Naive thymus-derived CD4-positive, alpha-beta T cell (primary cell): Measurements from ENCODE around the gene PSD. TPM values are rescaled to one million over a fixed set of nuclear protein-coding genes. Genes with fewer than 3 reads are reported as not detected.

Source experiments
- ATAC-seq: fragments of 150-1000 bp; cut with Tn5 transposase; 2 replicates; pipeline ENCODE4 v1.10.0; 2021; ENCODE audit warnings: mild to moderate bottlenecking, moderate library complexity
- CTCF ChIA-PET: fragments of 350-600 bp; sonication (Branson Sonifier 250); formaldehyde crosslinking; loops from one replicate; lab custom pipeline; 2021; ENCODE audit warnings: antibody characterized with exemption; lab: Charles Lee
- POLR2A ChIA-PET: fragments of 350-600 bp; sonication (Branson Sonifier 250); formaldehyde crosslinking; loops from one replicate; lab custom pipeline; 2021; ENCODE audit warnings: antibody characterized with exemption, inconsistent platforms; lab: Charles Lee
- DNase-seq, 9 donors: peaks; one replicate each; pipeline versions ENCODE4 v3.0.0 to v3.0.0-alpha.2; 2020 to 2022; ENCODE audit warnings: mixed read lengths in 1 of 9
- H3K27ac ChIP-seq: one replicate; pipeline ENCODE4 v1.7.0; 2013; ENCODE audit warnings: mild to moderate bottlenecking, low read depth, low read length, moderate library complexity
- H3K27me3 ChIP-seq, 2 donors: one replicate each; pipeline ENCODE4 v1.7.0; 2013; ENCODE audit warnings: low read length in 2 of 2, mild to moderate bottlenecking in 2 of 2, moderate library complexity in 2 of 2; ENCODE audit not compliant: control insufficient read depth in 2 of 2, insufficient read depth in 2 of 2
- H3K36me3 ChIP-seq, 3 experiments: 1 replicate in 2 of 3; 2 replicates in 1 of 3; pipeline ENCODE4 v1.7.0; 2013; ENCODE audit warnings: low read length in 3 of 3, mild to moderate bottlenecking in 3 of 3, moderate library complexity in 1 of 3; ENCODE audit not compliant: insufficient read depth in 3 of 3, control insufficient read depth in 2 of 3
- H3K4me1 ChIP-seq, 2 donors: one replicate each; pipeline ENCODE4 v1.7.0; 2013; ENCODE audit warnings: low read length in 2 of 2, mild to moderate bottlenecking in 2 of 2, moderate library complexity in 1 of 2; ENCODE audit not compliant: control insufficient read depth in 2 of 2, insufficient read depth in 2 of 2
- H3K4me3 ChIP-seq: 2 replicates; pipeline ENCODE4 v1.7.0; 2013; ENCODE audit warnings: mild to moderate bottlenecking, low read length
- H3K9me3 ChIP-seq, 3 experiments: 1 replicate in 2 of 3; 2 replicates in 1 of 3; pipeline ENCODE4 v1.7.0; 2013; ENCODE audit warnings: low read length in 3 of 3; ENCODE audit not compliant: control insufficient read depth in 2 of 3
- H3K27ac Mint-ChIP-seq, 9 donors: one replicate each; pipeline ENCODE4 v1.8.0; 2020 to 2022; ENCODE audit warnings: mixed read lengths in 9 of 9, mild to moderate bottlenecking in 8 of 9, moderate library complexity in 5 of 9, inconsistent platforms in 2 of 9
- H3K27me3 Mint-ChIP-seq, 5 donors: one replicate each; pipeline ENCODE4 v1.8.0; 2021 to 2022; ENCODE audit warnings: mixed read lengths in 5 of 5, mild to moderate bottlenecking in 1 of 5
- H3K36me3 Mint-ChIP-seq, 5 donors: one replicate each; pipeline ENCODE4 v1.8.0; 2020 to 2022; ENCODE audit warnings: mixed read lengths in 5 of 5, mild to moderate bottlenecking in 3 of 5, inconsistent platforms in 1 of 5
- H3K4me1 Mint-ChIP-seq, 7 donors: one replicate each; pipeline ENCODE4 v1.8.0; 2020 to 2022; ENCODE audit warnings: mixed read lengths in 7 of 7, mild to moderate bottlenecking in 3 of 7, inconsistent platforms in 1 of 7
- H3K4me3 Mint-ChIP-seq, 10 donors: one replicate each; pipeline ENCODE4 v1.8.0; 2020 to 2022; ENCODE audit warnings: mild to moderate bottlenecking in 10 of 10, mixed read lengths in 10 of 10, moderate library complexity in 6 of 10, inconsistent platforms in 2 of 10
- H3K9me3 Mint-ChIP-seq, 11 donors: one replicate each; pipeline ENCODE4 v1.8.0; 2020 to 2022; ENCODE audit warnings: mixed read lengths in 11 of 11, mild to moderate bottlenecking in 4 of 11, inconsistent platforms in 1 of 11, moderate library complexity in 1 of 11
- intact Hi-C, 2 donors: fragments of 100-400 bp; cut with micrococcal nuclease; formaldehyde crosslinking; loops; one replicate each; pipeline ENCODE4 v1.15.1; 2023
- microRNA-seq: library from miRNA; unstranded; fragments of <30 nt; microRNA quantifications from one replicate; pipeline ENCODE4 v1.2.0, GENCODE V29; 2022; ENCODE audit warnings: borderline microRNAs expressed
- polyA plus RNA-seq, 2 donors: library from polyadenylated mRNA; unstranded; fragments of 300-500 nt; fragmentation: Illumina TruSeq; gene quantifications; one replicate each; pipeline ENCODE4 v1.2.3, GENCODE V29; 2021
- total RNA-seq, 6 experiments: library from RNA in 5 of 6; stranded (reverse) in 5 of 6; gene quantifications; 1 replicate in 5 of 6; 2 replicates in 1 of 6; pipeline ENCODE4 v1.2.3 and lab custom pipeline; 2021 to 2026

PSD gene
- total and polyA plus RNA-seq, 7 experiments from 2014 or later, result 3.5 to 16.9 (median 8.2) TPM

- peaks cover 0 to 3% (median 0%) of the 10 kb centered on the region in 11 donors for H3K9me3 Mint-ChIP-seq
- CTCF ChIA-PET, result interaction anchor here (1.3 to 2.2 kb wide), 2 partner anchors 9 to 129 kb away, joined by 5 to 9 read pairs; no protein-coding TSS in a partner anchor
- H3K4me1 ChIP-seq, result no peaks in the 10 kb centered on the region
- ATAC-seq (no peak), DNase-seq (no peak)
- H3K4me3 ChIP-seq, result no peak overlapping the region
- H3K27ac Mint-ChIP-seq, result no peak overlapping the region
- peaks cover 21 to 90% (median 30%) of the 10 kb centered on the region in 3 experiments for H3K36me3 ChIP-seq
- H3K27me3 Mint-ChIP-seq, result no peaks in the 10 kb centered on the region
- H3K36me3 Mint-ChIP-seq, result peaks cover 27 to 76% (median 41%) of the 10 kb centered on the region in 5 donors
- H3K4me1 Mint-ChIP-seq, result peaks cover 0 to 18% (median 0%) of the 10 kb centered on the region in 7 donors
- H3K27me3 ChIP-seq, result no peaks in the 10 kb centered on the region
- POLR2A ChIA-PET, result no interaction called here
- H3K9me3 ChIP-seq, result no peaks in the 10 kb centered on the region
- no peak overlapping the region for H3K4me3 Mint-ChIP-seq
- H3K27ac ChIP-seq, result no peak overlapping the region
- intact Hi-C loops, result no loop called here
These were observed 59.7 kb downstream of the PSD start for GRCh38 chr10:102358712-102359382.

DNA sequence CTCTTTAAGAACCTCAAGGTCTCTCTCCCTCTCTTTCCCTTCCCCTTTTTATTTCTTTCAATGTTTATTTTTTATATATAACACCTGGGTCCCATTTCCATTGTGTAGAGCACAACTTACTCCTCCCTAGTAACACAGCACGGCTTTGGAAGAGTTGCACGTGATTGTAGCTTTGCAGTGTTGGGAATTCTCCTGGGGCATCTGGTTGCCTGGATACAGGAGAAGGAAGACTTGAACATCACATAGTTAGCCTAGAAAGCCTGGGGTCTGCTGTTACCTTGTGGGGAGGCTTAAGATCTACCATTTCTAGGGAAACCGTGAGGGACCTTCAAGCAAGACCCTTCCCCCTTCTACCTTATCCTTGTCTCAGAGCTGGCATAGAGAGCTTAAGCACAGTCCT lies 64.1 kb downstream of the PSD start:
- Mint-ChIP-seq H3K27ac (no peak overlapping the region), H3K36me3 (peaks cover 8 to 55% (median 21%) of the 10 kb centered on the region in 5 donors), H3K4me1 (peaks cover 0 to 16% (median 0%) of the 10 kb centered on the region in 7 donors), H3K9me3 (no peaks in the 10 kb centered on the region), H3K4me3 (no peak overlapping the region), H3K27me3 (no peaks in the 10 kb centered on the region)
- DNase-seq (no peak), ATAC-seq (no peak)
- Histone ChIP-seq H3K9me3 (no peaks in the 10 kb centered on the region), H3K4me1 (no peaks in the 10 kb centered on the region), H3K4me3 (no peak overlapping the region), H3K36me3 (peaks cover 11 to 90% (median 36%) of the 10 kb centered on the region in 3 experiments), H3K27ac (no peak overlapping the region), H3K27me3 (no peaks in the 10 kb centered on the region)
- ChIA-PET POLR2A (interaction anchor here (1.6 kb wide), 1 partner anchor 125 kb away, joined by 4 read pairs; no protein-coding TSS in a partner anchor), CTCF (interaction anchor here (0.6 to 9.9 kb wide), 4 partner anchors 13 to 132 kb away, joined by 3 to 136 read pairs (median 4); no protein-coding TSS in a partner anchor)
- intact Hi-C loops, result loop anchor here in 1 of 2 donors (5.0 kb wide), 1 partner anchor 107 kb away; the partner anchor contains the start of gene GBF1

Small RNAs within 50 kb of the gene (microRNA-seq; reads per million reads assigned to microRNA genes)
- 34,928 reads per million, percentile 96 among the genes with 10 or more reads in this experiment for gene MIR146B

Other genes starting within 250 kb of the PSD start
- not detected for gene ELOVL3, start 192.5 kb downstream of the PSD start, total RNA-seq
- gene ELOVL3, start 192.5 kb downstream of the PSD start, polyA plus RNA-seq, result not detected
- gene PITX3, start 177.3 kb downstream of the PSD start, total RNA-seq, result not detected
- gene PITX3, start 177.3 kb downstream of the PSD start, polyA plus RNA-seq, result not detected
- gene GBF1, start 173.3 kb downstream of the PSD start, total RNA-seq, result 10 to 100 TPM; 36.2 to 47.2 (median 37.8) TPM
- 10 to 100 TPM in 1 of 2 donors, 1 to 10 TPM in 1; 8.5 to 24.3 TPM for gene GBF1, start 173.3 kb downstream of the PSD start, polyA plus RNA-seq
- 100 to 1,000 TPM; 146 to 271 (median 222) TPM for gene NFKB2, start 23.1 kb downstream of the PSD start, total RNA-seq
- 10 to 100 TPM in 1 of 2 donors, 1 to 10 TPM in 1; 8.7 to 13.1 TPM for gene NFKB2, start 23.1 kb downstream of the PSD start, polyA plus RNA-seq
- 10 to 100 TPM; 10.8 to 21.0 (median 14.1) TPM for gene FBXL15, start 2.1 kb upstream of the PSD start, total RNA-seq
- 10 to 100 TPM; 26.7 to 40.4 TPM for gene FBXL15, start 2.1 kb upstream of the PSD start, polyA plus RNA-seq
- 10 to 100 TPM; 27.0 to 69.0 (median 31.9) TPM for gene CUEDC2, start 13.8 kb upstream of the PSD start, total RNA-seq
- 10 to 100 TPM; 60.1 to 67.2 TPM for gene CUEDC2, start 13.8 kb upstream of the PSD start, polyA plus RNA-seq
- gene C10orf95, start 32.8 kb upstream of the PSD start, total RNA-seq, result under 1 TPM in 4 of 5 experiments, not detected in 1; 0.19 to 0.78 (median 0.51) TPM
- under 1 TPM; 0.32 to 0.41 TPM for gene C10orf95, start 32.8 kb upstream of the PSD start, polyA plus RNA-seq
- gene ACTR1A, start 83.9 kb upstream of the PSD start, total RNA-seq, result 10 to 100 TPM; 47.5 to 69.4 (median 58.9) TPM
- 10 to 100 TPM; 49.8 to 66.0 TPM for gene ACTR1A, start 83.9 kb upstream of the PSD start, polyA plus RNA-seq
- 10 to 100 TPM; 10.7 to 17.5 (median 16.1) TPM for gene SUFU, start 85.2 kb upstream of the PSD start, total RNA-seq
- gene SUFU, start 85.2 kb upstream of the PSD start, polyA plus RNA-seq, result 10 to 100 TPM in 1 of 2 donors, 1 to 10 TPM in 1; 2.9 to 10.8 TPM
- gene TRIM8, start 225.7 kb upstream of the PSD start, total RNA-seq, result 10 to 100 TPM; 55.2 to 88.7 (median 59.1) TPM
- gene TRIM8, start 225.7 kb upstream of the PSD start, polyA plus RNA-seq, result 10 to 100 TPM; 23.9 to 50.5 TPM